IMR-90 (cell line): ENCODE results near the gene PCDHGA5.

Source experiments
- ELK1 ChIP-seq: fragments of 150-350 bp; IDR thresholded peaks from 2 replicates; pipeline ENCODE4 v1.6.1; 2016; ENCODE audit warnings: low read depth, mild to moderate bottlenecking, low read length, moderate library complexity, borderline replicate concordance
- MAFK ChIP-seq: IDR thresholded peaks from 2 replicates; pipeline ENCODE4 v1.6.1; 2012; ENCODE audit warnings: low read depth, low read length, improper control_type of control experiment
- MAZ ChIP-seq: IDR thresholded peaks from 2 replicates; pipeline ENCODE4 v1.6.1; 2012; ENCODE audit warnings: low read depth, mild to moderate bottlenecking, low read length, improper control_type of control experiment, moderate library complexity, borderline replicate concordance
- MXI1 ChIP-seq: IDR thresholded peaks from 2 replicates; pipeline ENCODE4 v1.6.1; 2012; ENCODE audit warnings: low read depth, mild to moderate bottlenecking, low read length, moderate library complexity, borderline replicate concordance
- POLR2A ChIP-seq: IDR thresholded peaks from 2 replicates; pipeline ENCODE4 v1.6.1; 2012; ENCODE audit warnings: mild to moderate bottlenecking, low read depth, low read length
- RAD21 ChIP-seq: IDR thresholded peaks from 2 replicates; pipeline ENCODE4 v1.6.1; 2012; ENCODE audit warnings: low read length, improper control_type of control experiment
- RCOR1 ChIP-seq: IDR thresholded peaks from 2 replicates; pipeline ENCODE4 v1.6.1; 2012; ENCODE audit warnings: mild to moderate bottlenecking, low read length, improper control_type of control experiment; ENCODE audit not compliant: insufficient replicate concordance
- RFX5 ChIP-seq: IDR thresholded peaks from 2 replicates; pipeline ENCODE4 v1.8.0; 2012; ENCODE audit warnings: low read depth, mild to moderate bottlenecking, low read length, moderate library complexity
- SMC3 ChIP-seq: fragments of 150-350 bp; IDR thresholded peaks from 2 replicates; pipeline ENCODE4 v1.6.1; 2016; ENCODE audit warnings: low read depth, mild to moderate bottlenecking, antibody characterized with exemption, low read length, moderate library complexity
- USF2 ChIP-seq: fragments of 150-350 bp; IDR thresholded peaks from 2 replicates; pipeline ENCODE4 v1.6.1; 2017; ENCODE audit warnings: mild to moderate bottlenecking, antibody characterized with exemption, low read length, low read depth
- TF ChIP-seq, protein P1 (sequence below): conservative IDR thresholded peaks from 2 replicates; pipeline ENCODE4 v1.5.1; 2012; ENCODE audit warnings: mild to moderate bottlenecking, low read depth, low read length, improper control_type of control experiment

DNA sequence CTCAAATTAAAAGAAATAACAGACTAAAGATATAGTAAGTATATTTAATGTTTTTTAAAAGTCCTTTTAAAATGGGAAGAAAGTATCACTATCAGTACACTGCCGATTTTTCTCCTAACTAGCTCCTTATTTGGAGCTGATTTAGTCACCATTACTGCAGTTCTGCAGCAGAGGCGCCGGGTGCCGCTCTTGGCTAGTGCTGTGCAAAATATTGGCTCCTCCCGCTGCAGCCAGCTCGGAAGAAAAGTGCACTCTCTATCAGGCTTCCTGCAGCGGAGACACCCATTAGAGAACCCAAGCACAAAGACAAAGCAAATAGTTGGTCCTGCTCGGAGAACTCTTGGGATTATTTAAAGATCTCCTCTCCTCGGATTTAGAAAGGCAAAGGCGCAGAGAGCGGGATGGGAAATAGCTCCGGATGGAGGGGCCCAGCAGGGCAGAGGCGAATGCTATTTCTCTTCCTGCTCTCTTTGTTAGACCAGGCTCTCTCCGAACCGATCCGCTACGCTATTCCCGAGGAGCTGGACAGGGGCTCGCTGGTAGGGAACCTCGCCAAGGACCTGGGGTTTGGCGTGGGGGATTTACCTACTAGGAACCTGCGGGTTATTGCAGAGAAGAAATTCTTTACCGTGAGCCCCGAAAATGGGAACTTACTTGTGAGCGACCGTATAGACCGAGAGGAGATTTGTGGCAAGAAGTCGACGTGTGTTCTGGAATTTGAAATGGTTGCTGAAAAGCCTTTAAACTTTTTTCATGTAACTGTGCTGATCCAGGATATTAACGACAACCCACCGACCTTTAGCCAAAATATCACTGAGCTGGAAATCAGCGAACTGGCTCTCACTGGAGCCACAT lies 6.3 kb downstream of the PCDHGA5 start, which contains the start of gene PCDHGB3:
- TF ChIP-seq, protein P1, sequence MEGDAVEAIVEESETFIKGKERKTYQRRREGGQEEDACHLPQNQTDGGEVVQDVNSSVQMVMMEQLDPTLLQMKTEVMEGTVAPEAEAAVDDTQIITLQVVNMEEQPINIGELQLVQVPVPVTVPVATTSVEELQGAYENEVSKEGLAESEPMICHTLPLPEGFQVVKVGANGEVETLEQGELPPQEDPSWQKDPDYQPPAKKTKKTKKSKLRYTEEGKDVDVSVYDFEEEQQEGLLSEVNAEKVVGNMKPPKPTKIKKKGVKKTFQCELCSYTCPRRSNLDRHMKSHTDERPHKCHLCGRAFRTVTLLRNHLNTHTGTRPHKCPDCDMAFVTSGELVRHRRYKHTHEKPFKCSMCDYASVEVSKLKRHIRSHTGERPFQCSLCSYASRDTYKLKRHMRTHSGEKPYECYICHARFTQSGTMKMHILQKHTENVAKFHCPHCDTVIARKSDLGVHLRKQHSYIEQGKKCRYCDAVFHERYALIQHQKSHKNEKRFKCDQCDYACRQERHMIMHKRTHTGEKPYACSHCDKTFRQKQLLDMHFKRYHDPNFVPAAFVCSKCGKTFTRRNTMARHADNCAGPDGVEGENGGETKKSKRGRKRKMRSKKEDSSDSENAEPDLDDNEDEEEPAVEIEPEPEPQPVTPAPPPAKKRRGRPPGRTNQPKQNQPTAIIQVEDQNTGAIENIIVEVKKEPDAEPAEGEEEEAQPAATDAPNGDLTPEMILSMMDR: peak; percentile 65
- no peak for TF ChIP-seq POLR2A
- no peak for TF ChIP-seq MAFK
- TF ChIP-seq ELK1: no peak
- no peak for TF ChIP-seq MXI1
- no peak for TF ChIP-seq USF2
- peak; percentile 41 for TF ChIP-seq SMC3
- TF ChIP-seq MAZ: no peak
- no peak for TF ChIP-seq RFX5
- peak; percentile 72 for TF ChIP-seq RAD21
- TF ChIP-seq RCOR1: no peak
